GM21367 (cell line): ENCODE results near the gene SCOC.
"Not testable (repeated sequence)": the region's sequence is repeated elsewhere in the genome, so short reads cannot be mapped to it uniquely, and the experiment has no call there.

Experiments used
- ATAC-seq: cut with Tn5 transposase; IDR thresholded peaks from one replicate; pipeline ENCODE4 v1.9.1; 2021; ENCODE audit not compliant: unreplicated experiment

The SCOC gene

GRCh38 chr4:140359562-140360427 lies 13.7 kb upstream of the SCOC start:
- peak; percentile 94 for ATAC-seq

GRCh38 chr4:140361099-140361498 lies 12.3 kb upstream of the SCOC start:
- no peak for ATAC-seq

- no peak for ATAC-seq
Observed at GRCh38 chr4:140363051-140363450, 10.4 kb upstream of the SCOC start.

DNA sequence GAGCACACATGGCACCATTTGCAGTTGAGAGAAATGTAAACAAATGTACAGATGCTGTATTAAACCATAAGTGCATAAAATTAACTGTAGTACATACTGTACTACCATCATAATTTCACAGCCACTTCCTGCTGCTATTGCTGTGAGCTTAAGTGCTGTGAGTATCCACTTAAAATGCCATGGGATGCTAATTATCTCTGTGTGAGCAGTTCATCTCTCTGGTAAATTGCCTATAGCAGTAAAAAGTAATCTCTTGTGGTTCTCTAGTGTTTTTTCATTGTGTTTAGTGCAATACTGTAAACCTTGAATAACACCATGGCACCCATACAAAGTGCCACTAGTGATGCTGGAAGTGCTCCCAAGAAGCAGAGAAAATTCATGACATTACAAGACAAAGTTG lies 9.9 kb upstream of the SCOC start:
- no peak for ATAC-seq

- ATAC-seq, result no peak
Observed at GRCh38 chr4:140367738-140368137, 5.7 kb upstream of the SCOC start.

- ATAC-seq, result no peak
Observed at GRCh38 chr4:140368686-140369085, 4.8 kb upstream of the SCOC start.

DNA sequence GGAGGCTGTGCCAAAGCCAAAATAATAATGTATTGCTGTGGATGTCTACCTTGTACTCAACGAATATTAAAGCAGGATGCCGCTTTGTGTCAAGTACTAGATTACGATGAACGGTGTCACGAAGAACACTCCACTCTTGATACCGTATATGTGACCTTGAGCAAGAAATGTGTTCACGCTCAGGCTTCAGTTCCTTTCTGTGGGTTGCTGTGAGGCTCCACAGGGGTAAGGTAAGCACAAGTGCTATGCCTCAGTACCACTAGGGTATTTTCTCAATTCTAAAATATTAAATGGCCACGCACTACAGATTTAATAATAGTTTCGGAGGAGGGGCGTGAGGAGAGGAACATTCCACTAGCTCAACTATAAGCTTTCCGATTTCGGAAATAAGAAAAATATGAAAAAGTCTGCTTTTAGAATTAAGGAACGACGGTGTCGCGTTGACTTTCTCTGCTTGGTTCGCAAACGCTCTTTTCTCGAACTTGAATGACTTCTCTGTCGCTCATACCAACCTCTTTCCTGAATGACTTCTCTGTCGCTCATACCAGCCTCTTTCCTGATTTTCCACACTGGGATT lies 607 bp upstream of the SCOC start:
- ATAC-seq, result peak; percentile 60

DNA sequence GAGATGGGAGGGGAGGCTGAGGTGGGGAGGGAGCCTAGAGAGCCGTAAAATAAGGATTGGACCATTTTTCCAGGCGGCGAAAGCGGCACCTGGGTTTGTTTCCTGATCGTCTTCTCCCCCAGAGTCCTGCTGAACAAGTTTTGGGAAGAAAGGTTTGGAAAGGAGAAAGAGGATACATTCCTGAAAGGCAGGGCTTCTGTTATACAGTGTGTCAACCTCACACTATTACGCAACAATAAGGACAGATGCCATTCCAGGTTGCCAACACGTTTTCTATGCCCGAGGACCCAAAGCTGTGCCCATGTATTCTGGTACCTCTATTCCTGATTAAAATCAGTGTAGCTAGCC lies 658 bp downstream of the SCOC start:
- ATAC-seq, result no peak

GRCh38 chr4:140382732-140383131 lies 9.3 kb downstream of the SCOC start:
- no peak for ATAC-seq

GRCh38 chr4:140388015-140388414 lies 14.6 kb downstream of the SCOC start:
- no peak for ATAC-seq

GRCh38 chr4:140395668-140396067 lies 22.2 kb downstream of the SCOC start:
- ATAC-seq, result no peak

DNA sequence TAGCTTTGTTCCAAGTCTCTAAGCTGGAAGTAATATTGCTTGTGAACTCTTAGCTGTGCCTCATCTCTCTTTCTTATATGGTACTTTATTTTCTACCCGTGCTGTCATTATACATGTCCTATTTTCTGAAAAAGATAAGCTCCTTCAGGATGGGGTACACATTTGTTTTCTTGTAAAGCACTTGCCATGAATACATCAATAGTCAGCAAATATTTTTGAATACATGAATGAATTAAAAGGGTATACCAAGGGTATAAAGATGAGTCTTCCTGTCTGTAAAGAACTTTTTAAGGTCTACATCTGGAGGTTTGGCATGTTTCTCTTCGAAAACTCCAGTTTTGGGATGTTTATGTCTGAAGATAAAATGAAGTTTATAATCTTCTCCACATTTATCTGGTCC lies 26.7 kb downstream of the SCOC start:
- no peak for ATAC-seq

- no peak for ATAC-seq
Observed at GRCh38 chr4:140406292-140406691, 32.8 kb downstream of the SCOC start.

- no peak for ATAC-seq
Observed at GRCh38 chr4:140408974-140409373, 35.5 kb downstream of the SCOC start.

GRCh38 chr4:140413130-140413969 lies 39.9 kb downstream of the SCOC start:
- ATAC-seq, result not testable (repeated sequence)

GRCh38 chr4:140423106-140423505 lies 49.7 kb downstream of the SCOC start:
- ATAC-seq, result no peak

DNA sequence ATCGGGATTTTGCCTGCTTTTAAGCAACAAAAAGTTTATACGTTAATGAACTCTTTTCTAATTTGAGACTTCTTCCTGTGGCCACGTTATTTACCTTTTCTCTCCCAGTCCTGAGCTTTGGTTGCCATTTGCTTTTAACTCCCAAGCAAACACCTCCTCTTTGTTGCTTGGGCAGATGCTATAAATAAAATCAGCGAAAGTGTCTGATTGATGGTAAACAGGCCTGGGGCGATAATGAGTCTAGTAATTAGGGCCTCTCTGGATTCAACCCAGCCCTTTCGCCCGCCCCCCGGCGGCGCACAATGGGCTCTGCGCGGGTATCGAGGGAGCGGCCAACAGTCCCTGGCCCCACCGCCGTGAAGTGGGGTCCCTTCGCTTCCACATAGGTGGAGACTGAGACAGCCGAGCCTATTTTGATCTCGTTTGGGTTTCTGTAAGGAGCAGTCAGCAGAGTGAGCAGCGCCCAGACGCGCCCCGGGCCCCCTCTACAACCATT lies 53.2 kb downstream of the SCOC start:
- no peak for ATAC-seq

- ATAC-seq, result peak; percentile 89
Observed at GRCh38 chr4:140427106-140427918, 53.9 kb downstream of the SCOC start, which contains the start of gene CLGN. TSS of gene CLGN (minus strand) at chr4:140427648. CDS start at chr4:140413078, 14,570 bp downstream.

DNA sequence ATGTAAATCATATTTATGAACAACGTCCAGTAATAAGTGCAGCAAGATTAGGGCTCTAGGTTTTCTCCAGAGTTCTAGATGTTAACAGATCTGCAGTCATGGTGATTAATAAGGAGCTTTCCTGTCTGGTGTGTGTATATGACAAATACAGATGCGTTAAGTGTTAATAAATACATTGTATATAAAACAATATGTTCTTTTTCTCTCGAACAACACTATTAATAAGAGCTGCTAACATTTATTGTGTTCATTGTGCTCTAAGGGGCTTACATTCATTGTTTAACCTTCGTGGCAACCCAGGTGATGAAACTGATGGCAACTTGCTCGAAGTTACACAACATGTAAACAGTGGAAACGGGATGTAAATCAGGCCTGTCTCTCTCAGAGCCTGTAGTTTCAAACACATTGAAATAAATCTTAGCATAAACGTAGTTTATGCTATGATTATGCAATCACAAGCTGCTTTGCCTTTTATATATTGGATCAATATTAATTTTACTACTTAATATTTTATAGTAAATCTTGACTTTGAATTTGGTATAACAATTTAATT lies 54.5 kb downstream of the SCOC start:
- ATAC-seq, result no peak
